Ishikawa (cell line): Measurements from ENCODE around the gene PLCB4.

Experiments used
- CEBPB ChIP-seq: IDR thresholded peaks from 2 replicates; pipeline ENCODE4 v1.6.1; 2012
- CREB1 ChIP-seq: IDR thresholded peaks from 2 replicates; pipeline ENCODE4 v1.6.1; 2012; ENCODE audit warnings: low read depth
- EGR1 ChIP-seq: IDR thresholded peaks from 2 replicates; pipeline ENCODE4 v1.6.1; 2012
- EP300 ChIP-seq: IDR thresholded peaks from 2 replicates; pipeline ENCODE4 v1.6.1; 2012; ENCODE audit warnings: borderline replicate concordance
- FOXM1 ChIP-seq: IDR thresholded peaks from 2 replicates; pipeline ENCODE4 v1.6.1; 2012; ENCODE audit warnings: low read depth, borderline replicate concordance
- NFIC ChIP-seq: IDR thresholded peaks from 2 replicates; pipeline ENCODE4 v1.6.1; 2012
- RAD21 ChIP-seq: IDR thresholded peaks from 2 replicates; pipeline ENCODE4 v1.6.1; 2012; ENCODE audit warnings: low read depth
- REST ChIP-seq: IDR thresholded peaks from 2 replicates; pipeline ENCODE4 v1.6.1; 2012; ENCODE audit warnings: low read depth, mild to moderate bottlenecking
- TAF1 ChIP-seq: IDR thresholded peaks from 2 replicates; pipeline ENCODE4 v1.6.1; 2012; ENCODE audit warnings: low read depth, mild to moderate bottlenecking
- TCF12 ChIP-seq: IDR thresholded peaks from 2 replicates; pipeline ENCODE4 v1.6.1; 2012; ENCODE audit warnings: low read depth
- TEAD4 ChIP-seq: IDR thresholded peaks from 2 replicates; pipeline ENCODE4 v1.6.1; 2012
- YY1 ChIP-seq: IDR thresholded peaks from 2 replicates; pipeline ENCODE4 v1.6.1; 2012; ENCODE audit warnings: low read depth
- ZBTB7A ChIP-seq: IDR thresholded peaks from 2 replicates; pipeline ENCODE4 v1.6.1; 2012; ENCODE audit warnings: low read depth
- TF ChIP-seq, protein P1 (sequence below): IDR thresholded peaks from 2 replicates; pipeline ENCODE4 v1.6.1; 2012
- TF ChIP-seq, protein P2 (sequence below): IDR thresholded peaks from 2 replicates; pipeline ENCODE4 v1.6.1; 2012

Gene PLCB4

GRCh38 chr20:9276966-9277468 is 208.1 kb downstream of the PLCB4 start:
- TF ChIP-seq TEAD4 (no peak), NFIC (no peak), TCF12 (no peak), CREB1 (no peak), FOXM1 (no peak), EGR1 (no peak), YY1 (no peak), REST (no peak), CEBPB (no peak), RAD21 (no peak), TAF1 (no peak), EP300 (no peak)
- TF ChIP-seq, protein P1, sequence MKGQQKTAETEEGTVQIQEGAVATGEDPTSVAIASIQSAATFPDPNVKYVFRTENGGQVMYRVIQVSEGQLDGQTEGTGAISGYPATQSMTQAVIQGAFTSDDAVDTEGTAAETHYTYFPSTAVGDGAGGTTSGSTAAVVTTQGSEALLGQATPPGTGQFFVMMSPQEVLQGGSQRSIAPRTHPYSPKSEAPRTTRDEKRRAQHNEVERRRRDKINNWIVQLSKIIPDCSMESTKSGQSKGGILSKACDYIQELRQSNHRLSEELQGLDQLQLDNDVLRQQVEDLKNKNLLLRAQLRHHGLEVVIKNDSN = no peak
- TF ChIP-seq, protein P2, sequence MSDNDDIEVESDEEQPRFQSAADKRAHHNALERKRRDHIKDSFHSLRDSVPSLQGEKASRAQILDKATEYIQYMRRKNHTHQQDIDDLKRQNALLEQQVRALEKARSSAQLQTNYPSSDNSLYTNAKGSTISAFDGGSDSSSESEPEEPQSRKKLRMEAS = no peak

GRCh38 chr20:9279918-9280401 is 211.1 kb downstream of the PLCB4 start:
- TF ChIP-seq EP300 (no peak), CREB1 (no peak), EGR1 (no peak), CEBPB (no peak), TEAD4 (no peak), FOXM1 (no peak), ZBTB7A (no peak), YY1 (no peak), TCF12 (no peak), NFIC (no peak), REST (no peak), TAF1 (no peak), RAD21 (no peak)
- TF ChIP-seq, protein P1 = no peak
- TF ChIP-seq, protein P2 = no peak

- TF ChIP-seq REST (no peak), FOXM1 (no peak), RAD21 (no peak), NFIC (no peak), YY1 (no peak), EGR1 (no peak), EP300 (no peak), CREB1 (no peak), CEBPB (no peak), TEAD4 (no peak), ZBTB7A (no peak), TCF12 (no peak), TAF1 (no peak)
- TF ChIP-seq, protein P1 = no peak
- TF ChIP-seq, protein P2 = no peak
Measured at GRCh38 chr20:9280666-9281065, 211.8 kb downstream of the PLCB4 start.
